Heart left ventricle (tissue), 13 donors: ENCODE results near the gene GRIK1.

Source experiments
- CTCF ChIP-seq, 12 donors: fragments of 200-600 bp; sonication (generic) in 4 of 12; IDR thresholded peaks; one replicate each; pipeline versions ENCODE4 v1.5.0 to v1.8.0; 2018 to 2022; ENCODE audit warnings: antibody characterized with exemption in 12 of 12, mild to moderate bottlenecking in 5 of 12
- POLR2A ChIP-seq, 2 donors: fragments of 450-650 bp; IDR thresholded peaks; one replicate each; pipeline ENCODE4 v1.6.1; 2017; ENCODE audit warnings: antibody characterized with exemption in 2 of 2, mild to moderate bottlenecking in 2 of 2, moderate library complexity in 2 of 2
- donor health status: ischemic (EF 13 %, LVEDD 7.1; RV severe dilation, severe dysfunction).
- donor health status: DM: no; HTN: yes; CAD: no.
- donor health status: DM: no; HTN: no; CAD: no.
- donor health status: ischemic (EF 25% LVEDD 6.9; RV normal size, moderate dysfunction).
- donor health status: ischemic (EF 25% LVEDD 5.7; RV mildly dilated, moderate dysfunction).
- donor health status: ischemic (EF 35%, LVEDD 5.7; RV mildly dilated, moderate dysfunction).
- donor health status: nonischemic (EF 11% LVEDD 7.7; RV severe dilation, severe dysfunction).
- donor health status: DM: yes; HTN: yes; CAD: no.
- donor health status: PGD.
- donor health status: ischemic (EF 29% LVEDD 5.4; RV normal size, mild dysfunction).
- donor health status: nonischemic (EF 23%, LVEDD 6.1; RV moderate dilation, normal function).

- TF ChIP-seq CTCF (IDR thresholded peaks at IDR 0.05) (no peak), POLR2A (IDR thresholded peaks at IDR 0.05) (no peak)
Measured at GRCh38 chr21:29496337-29496736, 443.5 kb downstream of the GRIK1 start.
